Muscle layer of colon (tissue), 2 donors: ENCODE results near the gene ANKFY1.

Experiments
- H3K27ac ChIP-seq: one replicate; pipeline ENCODE4 v1.7.0; 2013; ENCODE audit warnings: low read depth, mild to moderate bottlenecking, low read length, moderate library complexity
- H3K27me3 ChIP-seq, 2 donors: one replicate each; pipeline ENCODE4 v1.7.0; 2013; ENCODE audit warnings: low read length in 2 of 2, mild to moderate bottlenecking in 2 of 2; ENCODE audit not compliant: insufficient read depth in 2 of 2, control insufficient read depth in 1 of 2
- H3K36me3 ChIP-seq: one replicate; pipeline ENCODE4 v1.7.0; 2013; ENCODE audit warnings: mild to moderate bottlenecking, low read length; ENCODE audit not compliant: insufficient read depth
- H3K4me1 ChIP-seq: one replicate; pipeline ENCODE4 v1.7.0; 2013; ENCODE audit warnings: mild to moderate bottlenecking, low read length; ENCODE audit not compliant: insufficient read depth
- H3K4me3 ChIP-seq, 2 donors: one replicate each; pipeline ENCODE4 v1.7.0; 2013; ENCODE audit warnings: low read length in 2 of 2, low read depth in 1 of 2, mild to moderate bottlenecking in 1 of 2, moderate library complexity in 1 of 2
- H3K9ac ChIP-seq: one replicate; pipeline ENCODE4 v1.7.0; 2013; ENCODE audit warnings: low read length
- H3K9me3 ChIP-seq: one replicate; pipeline ENCODE4 v1.7.0; 2013; ENCODE audit warnings: mild to moderate bottlenecking, low read length
- donor health status: abdominal sarcoma.
- donor health status: Adenocarcinoma of cecum.

The ANKFY1 gene

DNA sequence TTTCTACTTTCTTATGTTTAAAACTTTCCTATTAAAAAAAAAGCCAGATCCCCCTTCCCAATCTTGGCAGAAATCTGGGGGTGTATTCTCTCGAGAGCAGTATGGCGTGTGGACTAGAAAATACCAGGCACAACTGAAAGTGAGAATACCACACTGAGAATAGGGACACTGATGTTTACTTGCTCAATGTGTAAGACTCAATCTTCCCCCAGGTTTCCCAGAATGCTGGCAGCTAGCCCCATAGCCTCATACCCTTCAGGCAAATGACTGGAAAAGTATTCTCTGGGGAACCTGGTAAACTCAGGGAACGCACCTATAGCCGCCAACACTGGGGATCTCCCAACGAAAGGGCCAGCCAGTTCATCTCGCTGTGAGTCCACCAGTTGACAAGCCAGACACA lies 136.2 kb downstream of the ANKFY1 start:
- Histone ChIP-seq H3K27ac (no peak overlapping the region), H3K36me3 (peaks cover 13% of the 10 kb centered on the region), H3K9ac (no peak overlapping the region), H3K9me3 (no peaks in the 10 kb centered on the region), H3K27me3 (no peaks in the 10 kb centered on the region), H3K4me3 (no peak overlapping the region), H3K4me1 (no peaks in the 10 kb centered on the region)

DNA sequence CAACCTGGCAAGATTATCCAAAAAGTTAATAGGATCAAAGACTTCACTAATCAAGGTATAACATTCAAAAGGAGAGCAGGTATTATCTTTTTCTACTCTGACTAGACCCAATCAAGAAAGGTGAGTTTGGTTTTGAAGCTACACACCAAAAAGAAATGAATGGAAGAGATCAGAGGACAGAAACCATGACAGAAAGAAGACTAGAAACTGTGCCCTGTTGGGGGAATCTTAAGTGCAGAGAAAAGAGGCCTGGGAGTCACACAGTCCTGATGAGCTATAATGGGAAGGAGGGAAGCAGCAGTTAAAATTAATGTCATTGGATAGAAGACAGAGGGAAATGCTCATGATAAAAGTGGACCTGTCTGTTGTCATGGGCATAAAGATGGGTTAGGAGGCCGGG lies 138.2 kb downstream of the ANKFY1 start:
- Histone ChIP-seq H3K27ac (no peak overlapping the region), H3K9me3 (no peaks in the 10 kb centered on the region), H3K4me3 (no peak overlapping the region), H3K4me1 (no peaks in the 10 kb centered on the region), H3K27me3 (no peaks in the 10 kb centered on the region), H3K9ac (no peak overlapping the region), H3K36me3 (peaks cover 28% of the 10 kb centered on the region)

DNA sequence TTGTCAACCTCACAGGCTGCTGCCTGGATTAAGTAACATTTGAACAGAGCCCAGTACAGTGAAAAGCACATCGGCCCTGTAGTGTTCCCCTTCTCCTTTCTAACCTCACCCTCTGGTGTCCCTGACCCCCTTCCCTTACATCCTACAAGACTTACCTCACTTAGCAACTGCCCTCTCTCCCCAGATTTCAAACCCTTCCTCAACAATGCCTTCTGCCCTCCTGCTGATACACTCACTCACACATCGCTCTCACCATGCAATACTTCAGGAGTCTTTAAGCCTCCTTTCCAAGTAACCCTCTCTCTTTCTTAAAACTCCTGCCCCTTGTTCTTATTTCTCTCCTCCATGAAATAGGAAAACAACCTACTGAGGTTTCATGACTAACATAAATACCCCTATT lies 138.8 kb downstream of the ANKFY1 start:
- Histone ChIP-seq H3K27ac (no peak overlapping the region), H3K9ac (no peak overlapping the region), H3K4me1 (no peaks in the 10 kb centered on the region), H3K4me3 (no peak overlapping the region), H3K27me3 (no peaks in the 10 kb centered on the region), H3K9me3 (no peaks in the 10 kb centered on the region), H3K36me3 (peaks cover 29% of the 10 kb centered on the region)

DNA sequence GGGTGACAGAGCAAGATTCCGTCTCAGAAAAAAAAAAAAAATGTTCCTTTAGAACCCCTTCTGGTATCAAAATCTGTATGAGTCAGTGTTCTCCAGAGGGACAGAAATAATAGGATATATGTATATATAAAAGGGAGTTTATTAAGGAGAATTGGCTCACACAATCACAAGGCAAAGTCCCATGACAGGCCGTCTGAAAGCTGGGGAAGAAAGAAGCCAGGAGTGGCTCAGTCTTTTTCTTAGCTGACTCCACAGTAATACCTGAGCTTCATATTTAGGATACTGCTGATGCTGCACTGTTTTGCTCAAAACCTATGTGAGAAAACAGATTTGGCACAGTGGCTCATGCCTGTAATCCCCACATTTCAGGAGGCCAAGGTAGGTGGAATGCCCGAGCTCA lies 143.4 kb downstream of the ANKFY1 start:
- Histone ChIP-seq H3K4me3 (no peak overlapping the region), H3K27ac (no peak overlapping the region), H3K9me3 (no peaks in the 10 kb centered on the region), H3K36me3 (peaks cover 63% of the 10 kb centered on the region), H3K27me3 (no peaks in the 10 kb centered on the region), H3K4me1 (no peaks in the 10 kb centered on the region), H3K9ac (no peak overlapping the region)

DNA sequence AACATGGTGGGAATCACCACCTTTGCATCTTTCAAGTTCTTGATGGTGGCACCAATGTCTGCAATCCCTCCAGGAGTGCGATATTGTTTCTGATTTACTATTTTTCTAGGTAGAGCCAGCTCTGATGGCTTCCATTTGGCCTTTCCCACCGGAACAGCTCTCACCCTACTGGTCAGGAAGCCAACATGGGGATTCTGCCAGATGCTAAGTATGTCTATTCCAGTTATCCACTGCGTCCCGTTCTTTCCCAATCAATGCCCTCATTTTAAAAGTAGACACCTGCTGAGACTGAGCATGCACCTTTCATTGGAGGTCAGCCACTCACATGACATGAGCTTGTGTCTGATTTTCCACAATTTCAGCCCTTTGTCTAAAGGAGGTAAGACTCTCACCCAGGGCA lies 144.5 kb downstream of the ANKFY1 start:
- Histone ChIP-seq H3K27me3 (no peaks in the 10 kb centered on the region), H3K9ac (no peak overlapping the region), H3K4me1 (no peaks in the 10 kb centered on the region), H3K27ac (no peak overlapping the region), H3K9me3 (no peaks in the 10 kb centered on the region), H3K4me3 (no peak overlapping the region), H3K36me3 (peaks cover 66% of the 10 kb centered on the region)

DNA sequence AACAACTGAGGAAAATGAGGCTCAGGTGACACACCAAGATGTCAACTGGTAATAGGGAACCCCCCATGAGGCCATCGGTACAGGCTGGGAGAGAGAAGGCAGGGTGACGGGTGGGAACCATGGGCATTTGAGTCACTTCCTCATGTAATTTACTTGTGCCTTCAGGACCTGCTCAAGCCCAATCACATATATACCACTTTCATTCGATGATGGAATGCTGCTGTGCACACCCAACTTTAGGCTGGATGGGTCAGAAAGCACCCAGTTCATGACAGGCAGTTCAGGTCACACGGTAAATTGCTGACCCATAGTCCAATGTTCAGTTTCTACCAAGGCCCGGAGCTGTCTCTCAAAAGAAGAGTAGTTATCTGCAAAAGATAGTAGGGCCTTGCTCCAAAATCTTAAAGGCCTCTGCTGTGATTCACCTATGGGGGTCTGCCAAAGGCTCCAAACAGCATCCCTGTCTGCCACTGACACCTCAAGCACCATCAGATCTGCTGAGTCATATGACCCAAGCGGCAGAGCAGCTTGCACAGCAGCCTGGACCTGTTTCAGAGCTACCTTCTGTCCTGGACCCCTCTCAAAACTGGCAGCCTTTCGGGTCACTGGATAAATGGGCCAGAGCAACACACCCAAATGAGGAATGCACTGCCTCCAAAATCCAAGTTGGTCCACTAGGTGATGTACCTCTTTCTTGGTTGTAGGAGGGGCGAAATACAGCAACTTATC lies 145.6 kb downstream of the ANKFY1 start:
- H3K27me3 ChIP-seq = no peaks in the 10 kb centered on the region
- no peak overlapping the region for H3K4me3 ChIP-seq
- H3K9ac ChIP-seq = no peak overlapping the region
- no peaks in the 10 kb centered on the region for H3K9me3 ChIP-seq
- H3K27ac ChIP-seq = no peak overlapping the region
- peaks cover 70% of the 10 kb centered on the region for H3K36me3 ChIP-seq
- no peaks in the 10 kb centered on the region for H3K4me1 ChIP-seq

DNA sequence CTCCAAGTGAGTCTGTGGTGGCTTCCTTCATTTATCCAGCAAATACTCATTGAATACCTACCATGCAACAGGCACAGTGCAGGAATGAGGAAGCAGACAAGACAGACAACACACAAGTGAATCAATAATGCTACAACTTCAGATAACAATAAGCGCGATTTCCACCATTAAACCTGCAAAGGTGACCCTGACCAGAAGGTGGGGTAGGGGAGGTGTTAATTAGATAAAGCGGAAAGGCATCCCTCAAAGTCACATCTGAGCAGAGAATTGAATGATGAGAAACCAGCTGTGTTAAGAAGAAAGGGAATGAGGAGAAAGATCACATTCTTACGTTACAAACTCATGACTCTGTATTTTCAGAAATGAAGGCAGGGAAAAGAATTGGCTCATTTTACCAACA lies 147.3 kb downstream of the ANKFY1 start:
- no peak overlapping the region for H3K27ac ChIP-seq
- no peak overlapping the region for H3K4me3 ChIP-seq
- H3K9me3 ChIP-seq = no peaks in the 10 kb centered on the region
- no peak overlapping the region for H3K9ac ChIP-seq
- H3K27me3 ChIP-seq = no peaks in the 10 kb centered on the region
- peaks cover 73% of the 10 kb centered on the region for H3K36me3 ChIP-seq
- no peaks in the 10 kb centered on the region for H3K4me1 ChIP-seq
